Right lung (tissue), 5 donors: ENCODE measurements around the gene IFNA2. TPM values are rescaled to one million over a fixed set of nuclear protein-coding genes. Genes with fewer than 3 reads are reported as not detected.
"Not testable (repeated sequence)": the region's sequence is repeated elsewhere in the genome, so short reads cannot be mapped to it uniquely, and the experiment has no call there.

Source experiments
- DNase-seq, 2 donors: peaks; one replicate each; pipeline ENCODE4 v3.0.0-alpha.2; 2013
- polyA plus RNA-seq, 5 donors: library from polyadenylated mRNA; unstranded; fragments of 120-200 nt; gene quantifications; one replicate each; pipeline versions ENCODE4 v1.2.1 to v1.2.3, GENCODE V29; 2013; ENCODE audit warnings: inconsistent platforms in 1 of 5, low replicate concordance in 1 of 5; ENCODE audit not compliant: insufficient read length in 5 of 5, insufficient read depth in 1 of 5

The IFNA2 gene
- polyA plus RNA-seq, 5 donors = not detected

DNA sequence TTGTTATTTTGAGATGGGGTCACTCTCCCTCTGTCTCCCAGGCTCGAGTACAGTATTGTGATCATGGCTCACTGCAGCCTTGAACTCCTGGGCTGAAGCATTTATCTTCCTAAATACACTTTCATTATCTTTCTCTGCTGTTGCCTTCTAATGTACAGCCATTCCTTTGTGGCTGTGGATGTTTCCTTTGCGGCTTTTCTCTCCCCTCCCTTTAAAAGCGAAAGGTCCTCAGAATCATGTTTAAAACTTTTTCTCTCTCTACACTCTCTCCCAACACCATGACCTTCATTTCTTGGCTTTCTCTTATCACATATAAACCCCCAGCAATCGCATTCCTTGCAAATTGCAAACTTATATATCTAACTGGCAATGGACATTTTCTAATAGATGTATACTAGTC, 1.6 kb downstream of the IFNA2 start:
- no peak for DNase-seq

DNA sequence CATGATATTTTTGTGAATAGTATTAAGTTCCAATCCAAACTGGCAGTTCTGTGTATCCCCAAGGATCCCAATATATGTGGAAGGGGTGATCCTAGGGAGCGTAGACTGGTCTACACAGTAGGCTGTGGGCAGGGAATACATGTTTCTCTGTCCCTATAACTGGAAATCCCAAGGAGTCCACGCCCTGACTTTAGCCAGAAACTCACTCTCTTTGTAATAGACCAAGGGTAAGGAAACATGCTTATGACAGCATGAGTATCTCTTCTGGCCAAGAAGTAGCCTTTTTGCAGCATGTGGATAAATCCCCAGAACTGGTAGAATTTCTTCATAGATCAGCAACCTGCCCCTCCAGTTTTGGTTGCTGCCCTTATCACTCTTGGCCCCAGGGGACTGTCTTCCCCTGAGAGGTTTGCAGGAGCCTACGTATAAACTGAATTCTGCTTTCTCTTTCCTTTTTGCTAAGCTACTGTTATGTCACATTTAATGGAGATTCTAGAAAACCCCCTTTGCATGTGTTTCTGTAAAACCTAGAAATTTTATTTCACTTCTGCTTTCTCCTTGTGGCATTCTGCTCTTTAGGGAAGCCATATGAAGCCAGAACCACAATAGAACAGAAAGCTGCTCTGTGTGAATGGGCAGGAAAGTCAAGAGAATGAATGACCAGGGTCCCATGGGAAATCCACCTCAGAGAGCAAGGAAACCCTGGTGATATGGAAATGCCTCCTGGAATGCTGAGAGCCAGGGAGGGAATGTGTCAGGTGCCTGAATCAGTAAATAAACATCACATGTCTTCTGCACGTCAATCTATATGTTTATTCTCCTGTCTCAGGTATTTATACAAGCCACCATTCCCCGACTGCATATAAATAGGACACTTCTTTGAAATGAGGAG, 3.5 kb downstream of the IFNA2 start:
- no peak for DNase-seq

DNA sequence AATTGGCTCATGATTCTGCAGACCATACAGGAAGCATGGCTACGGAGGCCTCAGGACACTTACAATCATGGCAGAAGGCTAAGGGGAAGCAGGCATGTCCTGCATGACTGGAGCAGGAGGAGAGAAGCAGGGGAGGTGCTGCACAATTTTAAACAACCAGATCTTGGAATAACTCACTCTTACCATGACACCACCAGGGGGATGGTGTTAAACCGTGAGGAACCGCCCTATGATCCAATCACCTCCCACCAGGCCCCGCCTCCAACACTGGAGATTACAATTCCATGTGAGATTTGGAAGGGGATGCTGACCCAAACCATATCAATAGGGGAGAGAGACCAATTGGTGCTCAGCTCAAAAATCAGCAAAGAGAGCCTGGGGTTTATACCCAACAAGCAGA, 13.7 kb downstream of the IFNA2 start:
- DNase-seq = not testable (repeated sequence)

DNA sequence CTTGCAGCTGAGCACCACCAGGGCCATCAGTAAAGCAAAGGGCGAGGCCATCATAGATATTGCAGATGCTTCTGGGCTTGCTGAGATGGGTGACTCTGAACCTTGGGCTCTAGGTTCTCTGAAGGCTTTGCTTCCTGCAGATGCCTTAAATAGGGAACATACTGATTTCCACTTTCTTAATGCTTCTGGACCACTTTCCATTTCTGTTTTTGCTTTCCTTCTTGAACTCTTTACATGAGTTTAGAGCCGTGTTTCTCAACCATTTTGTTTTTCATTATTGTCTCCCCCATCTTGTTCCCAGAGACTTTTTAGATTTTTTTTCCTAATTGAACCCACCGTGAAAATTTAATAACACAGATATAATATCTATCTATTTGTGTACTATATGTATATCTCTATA, 17.2 kb downstream of the IFNA2 start, which contains the start of gene IFNA13:
TSS of gene IFNA13 (minus strand) at position 101 of the 400 bp plus-strand sequence. CDS start at position 54, 47 bp downstream.
- no peak for DNase-seq

DNA sequence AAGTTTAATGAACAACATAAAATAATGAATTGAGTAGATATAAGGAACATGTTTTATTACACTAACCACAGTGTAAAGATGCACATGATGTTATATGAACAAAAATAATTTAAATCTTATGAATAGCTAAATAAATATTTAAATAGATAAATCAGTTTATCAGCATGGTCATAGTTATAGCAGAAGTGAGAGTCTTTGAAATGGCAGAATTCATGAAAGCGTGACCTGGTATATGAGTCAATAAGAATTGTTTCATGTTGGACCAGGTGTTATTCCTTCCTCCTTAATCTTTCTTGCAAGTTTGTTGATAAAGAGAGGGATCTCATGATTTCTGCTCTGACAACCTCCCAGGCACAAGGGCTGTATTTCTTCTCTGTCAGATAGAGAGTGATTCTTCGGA, 18.0 kb downstream of the IFNA2 start:
- not testable (repeated sequence) for DNase-seq

DNA sequence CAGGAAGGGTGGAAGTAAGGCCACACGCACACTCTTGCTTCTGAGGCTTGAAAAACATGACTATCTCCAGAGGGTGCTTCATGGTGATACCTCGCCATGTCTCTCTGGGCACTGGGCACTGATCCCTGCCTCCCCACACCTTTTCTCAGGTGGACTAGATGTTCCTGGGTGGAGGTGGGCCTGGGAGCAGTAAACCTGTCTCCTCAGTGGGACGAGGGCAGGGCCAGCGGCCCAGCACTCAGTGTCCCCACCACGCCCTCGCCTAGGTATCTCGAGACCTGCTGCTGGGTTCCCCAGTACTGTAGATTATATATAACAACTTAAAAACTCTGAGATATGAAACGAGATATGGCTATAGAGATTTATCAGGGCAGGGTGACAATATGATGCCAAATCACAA, 22.9 kb downstream of the IFNA2 start:
- no peak for DNase-seq

DNA sequence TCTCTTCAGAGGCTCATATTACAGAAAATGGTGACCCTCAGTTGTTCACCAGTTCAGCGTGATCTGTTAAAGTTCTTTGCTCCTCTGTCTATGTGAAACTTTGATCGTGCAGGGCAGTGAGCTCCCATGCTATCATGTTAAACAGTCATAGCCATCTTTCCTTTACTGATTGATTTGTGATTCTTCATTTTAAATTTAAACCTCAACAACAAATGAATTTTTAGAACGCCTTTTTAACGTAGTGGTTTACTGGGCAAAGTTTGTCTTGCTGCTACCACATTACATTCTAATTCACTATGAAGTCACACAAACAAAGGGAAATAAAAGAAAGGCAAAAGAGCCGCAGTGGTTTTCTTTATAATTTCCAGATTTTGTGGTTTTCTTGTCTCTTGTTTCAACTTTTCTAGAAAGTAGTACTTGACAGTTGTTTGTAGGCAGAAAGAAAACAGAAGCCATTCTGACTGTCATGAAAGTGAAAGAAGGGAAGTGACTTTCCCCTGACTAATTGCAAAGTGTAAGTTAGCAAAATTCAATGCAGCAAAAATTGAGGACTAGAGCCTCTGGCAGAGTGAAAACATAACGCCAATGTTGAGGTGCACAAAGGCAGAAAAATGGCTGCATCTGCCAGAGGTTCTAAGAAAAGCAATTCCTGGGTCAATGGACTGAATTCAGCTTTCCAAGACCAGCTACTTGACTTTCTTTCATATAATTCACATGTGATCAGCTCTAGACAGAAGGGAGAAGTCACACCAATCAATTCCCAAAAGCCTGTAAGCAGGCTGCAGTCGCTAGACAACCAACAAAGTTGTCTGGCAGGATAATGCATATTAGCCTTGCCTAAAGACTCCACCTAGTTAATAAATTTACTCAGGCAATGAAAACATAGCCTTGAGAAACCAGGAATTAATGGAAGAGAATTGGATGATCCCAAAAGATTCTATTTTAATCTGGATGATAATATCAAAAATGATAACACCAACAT, 27.4 kb downstream of the IFNA2 start:
- DNase-seq = no peak

DNA sequence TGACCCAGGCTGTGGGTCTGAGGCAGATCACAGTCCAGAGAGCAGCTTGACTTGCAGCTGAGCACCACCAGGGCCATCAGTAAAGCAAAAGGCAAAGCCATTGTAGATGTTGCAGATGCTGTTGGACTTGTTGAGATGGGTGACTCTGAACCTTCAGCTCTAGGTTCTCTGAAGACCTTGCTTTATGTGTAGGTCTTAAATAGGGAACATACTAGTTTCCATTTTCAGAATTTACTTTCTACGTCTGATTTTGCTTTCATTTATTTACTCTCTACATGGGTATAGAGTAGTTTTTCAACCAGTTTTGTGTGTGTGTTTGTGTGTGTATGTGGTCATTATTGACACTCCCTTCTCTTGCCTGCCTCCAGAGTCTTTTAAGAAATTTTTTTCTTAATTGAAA, 34.4 kb downstream of the IFNA2 start, which contains the start of gene IFNA6:
TSS of gene IFNA6 (minus strand) at position 101 of the 400 bp plus-strand sequence. CDS start at position 101, 0 bp downstream.
- DNase-seq = no peak

DNA sequence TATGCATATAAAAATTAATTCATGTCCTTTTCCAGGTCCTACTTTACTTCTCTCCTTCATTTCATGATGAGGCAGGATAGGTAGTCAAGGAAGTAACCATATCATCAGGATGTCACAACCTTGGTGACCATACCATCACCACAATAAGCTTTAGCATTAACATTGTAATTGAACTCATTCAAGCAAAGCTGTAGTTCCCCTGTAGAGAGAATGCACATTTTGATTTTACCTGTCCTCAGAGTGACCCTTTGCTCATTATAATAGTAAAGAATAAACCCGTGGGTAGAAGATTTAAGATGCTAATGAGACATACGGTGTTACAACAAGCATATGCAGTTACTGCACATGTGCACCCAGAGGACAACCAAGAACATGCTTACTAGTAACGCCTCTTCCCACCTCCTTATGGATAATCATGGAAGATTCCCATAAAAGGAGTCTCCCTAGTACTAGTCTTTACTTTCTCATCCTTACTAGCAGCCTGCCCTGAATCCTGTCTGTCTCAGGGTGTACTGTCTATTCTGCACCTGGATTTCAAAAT, 36.7 kb downstream of the IFNA2 start:
- DNase-seq = no peak

DNA sequence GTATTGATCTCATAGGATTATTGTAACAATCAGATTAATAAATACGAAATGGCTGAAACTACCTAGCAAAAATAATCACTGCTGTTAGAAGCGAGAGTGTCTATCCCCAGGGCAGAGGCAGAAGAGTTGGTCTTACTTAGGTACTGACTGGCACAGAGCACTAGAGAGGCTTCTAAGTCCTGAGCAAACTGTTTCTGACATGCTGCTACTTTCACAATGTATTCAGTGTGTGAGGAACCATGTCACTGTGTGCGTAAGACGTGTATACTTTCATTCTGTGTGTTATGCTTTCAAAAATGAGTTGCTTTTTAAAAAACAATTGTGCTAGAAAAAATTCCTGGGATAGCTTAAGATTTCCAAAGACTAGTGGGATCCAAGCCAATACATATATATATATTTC, 44.5 kb downstream of the IFNA2 start:
- no peak for DNase-seq

DNA sequence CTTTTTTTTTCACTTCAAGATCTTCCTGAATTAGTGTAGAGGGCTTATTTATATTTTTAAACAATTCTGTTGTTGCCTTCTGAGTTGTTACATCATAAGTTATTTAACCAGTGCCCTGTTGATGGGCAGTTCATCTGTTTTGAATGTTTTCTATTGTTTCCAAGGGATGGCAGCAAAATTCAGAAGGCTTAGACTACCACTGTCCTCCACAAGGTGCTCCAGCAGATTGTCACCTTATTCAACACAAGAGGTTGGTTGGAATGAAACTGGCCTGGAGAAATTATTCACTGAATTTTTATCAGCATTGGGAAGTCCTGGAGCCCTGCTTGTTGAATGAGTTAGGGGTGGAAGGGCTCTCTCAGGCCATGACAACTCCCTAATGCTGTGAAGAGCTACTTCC, 48.7 kb downstream of the IFNA2 start:
- DNase-seq = no peak

DNA sequence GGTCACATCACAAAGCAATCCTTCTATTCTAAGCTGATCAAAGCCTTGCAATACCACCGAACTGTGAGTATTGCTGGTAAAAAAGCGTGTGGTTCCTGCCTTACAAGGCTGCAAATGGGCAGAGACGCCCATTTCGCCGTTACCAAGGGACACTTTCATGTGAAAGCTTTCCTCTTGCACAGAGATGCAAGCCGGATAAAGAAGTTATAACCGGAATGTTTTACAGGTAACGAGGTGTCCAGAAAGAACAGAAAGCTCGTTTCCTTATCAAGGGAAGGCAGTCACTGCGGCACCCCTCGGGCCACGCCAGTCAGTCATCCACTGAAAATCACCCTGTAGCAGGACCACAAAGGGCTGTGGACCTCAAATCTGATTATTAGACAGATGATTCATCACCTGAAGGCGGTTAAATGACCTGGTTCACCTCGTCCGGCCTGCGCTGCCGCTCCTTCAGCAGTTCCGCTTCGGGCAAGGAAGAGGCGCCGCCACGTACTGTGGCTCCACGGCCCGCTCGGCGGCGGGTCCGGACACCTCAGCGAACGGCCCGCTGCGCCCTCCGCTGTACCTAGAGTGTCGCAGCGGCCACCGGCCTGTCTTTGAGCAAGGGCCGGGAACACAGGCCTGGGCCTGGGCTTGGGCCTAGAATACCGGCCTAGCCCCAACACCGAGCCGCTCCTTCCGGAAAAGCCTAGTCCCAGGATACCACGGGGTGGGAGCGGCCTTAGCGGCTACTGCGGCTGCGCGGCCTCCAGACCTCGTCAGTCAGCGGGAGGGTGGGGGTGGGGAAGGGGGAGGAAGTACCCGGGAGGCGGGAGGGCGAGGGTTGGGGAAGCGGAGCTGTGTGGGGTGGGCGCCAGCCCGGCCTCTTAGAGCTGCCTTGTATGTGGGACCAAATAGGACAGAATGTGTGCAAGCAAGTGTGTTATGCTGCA, 50.2 kb downstream of the IFNA2 start, which contains the start of gene KLHL9:
TSS of gene KLHL9 (minus strand) at position 704 of the 932 bp plus-strand sequence. CDS start at position 159, 545 bp downstream.
- DNase-seq = peak; percentile 92 to 95

Other genes with a start within 250 kb of the IFNA2 start
- not detected for gene IFNW1, start 243.6 kb downstream of the IFNA2 start, polyA plus RNA-seq
- under 1 TPM in 1 of 5 donors, not detected in 4; 0.17 TPM for gene IFNA21, start 218.7 kb downstream of the IFNA2 start, polyA plus RNA-seq
- gene IFNA4, start 197.8 kb downstream of the IFNA2 start, polyA plus RNA-seq = not detected
- not detected for gene IFNA7, start 183.2 kb downstream of the IFNA2 start, polyA plus RNA-seq
- not detected for gene IFNA10, start 178.3 kb downstream of the IFNA2 start, polyA plus RNA-seq
- gene IFNA16, start 168.1 kb downstream of the IFNA2 start, polyA plus RNA-seq = not detected
- not detected for gene IFNA17, start 157.2 kb downstream of the IFNA2 start, polyA plus RNA-seq
- not detected for gene IFNA14, start 145.4 kb downstream of the IFNA2 start, polyA plus RNA-seq
- under 1 TPM in 1 of 5 donors, not detected in 4; 0.16 TPM for gene IFNA5, start 80.1 kb downstream of the IFNA2 start, polyA plus RNA-seq
- 10 to 100 TPM; 33.0 to 51.0 (median 42.0) TPM for gene KLHL9, start 50.0 kb downstream of the IFNA2 start, polyA plus RNA-seq
- not detected for gene IFNA6, start 34.5 kb downstream of the IFNA2 start, polyA plus RNA-seq
- gene IFNA13, start 17.3 kb downstream of the IFNA2 start, polyA plus RNA-seq = under 1 TPM in 2 of 5 donors, not detected in 3; 0.13 to 0.28 TPM
- gene IFNA8, start 23.7 kb upstream of the IFNA2 start, polyA plus RNA-seq = not detected
- under 1 TPM in 1 of 5 donors, not detected in 4; 0.19 TPM for gene IFNA1, start 55.0 kb upstream of the IFNA2 start, polyA plus RNA-seq
- under 1 TPM; 0.13 to 0.55 (median 0.21) TPM for gene IFNE, start 96.9 kb upstream of the IFNA2 start, polyA plus RNA-seq